NCI-H82 (cell line): ENCODE data around the gene OLFML2A.
"Not testable (repeated sequence)": the region's sequence is repeated elsewhere in the genome, so short reads cannot be mapped to it uniquely, and the experiment has no call there.

Experiments
- DNase-seq: peaks from one replicate; lab custom pipeline; 2025; lab: John Stamatoyannopoulos, UW

The OLFML2A gene

GRCh38 chr9:124761196-124761595, 15.7 kb upstream of the OLFML2A start:
- no peak for DNase-seq

- DNase-seq, result no peak
Observed at GRCh38 chr9:124761710-124762109, 15.2 kb upstream of the OLFML2A start.

GRCh38 chr9:124762633-124763032, 14.3 kb upstream of the OLFML2A start:
- DNase-seq, result no peak

DNA sequence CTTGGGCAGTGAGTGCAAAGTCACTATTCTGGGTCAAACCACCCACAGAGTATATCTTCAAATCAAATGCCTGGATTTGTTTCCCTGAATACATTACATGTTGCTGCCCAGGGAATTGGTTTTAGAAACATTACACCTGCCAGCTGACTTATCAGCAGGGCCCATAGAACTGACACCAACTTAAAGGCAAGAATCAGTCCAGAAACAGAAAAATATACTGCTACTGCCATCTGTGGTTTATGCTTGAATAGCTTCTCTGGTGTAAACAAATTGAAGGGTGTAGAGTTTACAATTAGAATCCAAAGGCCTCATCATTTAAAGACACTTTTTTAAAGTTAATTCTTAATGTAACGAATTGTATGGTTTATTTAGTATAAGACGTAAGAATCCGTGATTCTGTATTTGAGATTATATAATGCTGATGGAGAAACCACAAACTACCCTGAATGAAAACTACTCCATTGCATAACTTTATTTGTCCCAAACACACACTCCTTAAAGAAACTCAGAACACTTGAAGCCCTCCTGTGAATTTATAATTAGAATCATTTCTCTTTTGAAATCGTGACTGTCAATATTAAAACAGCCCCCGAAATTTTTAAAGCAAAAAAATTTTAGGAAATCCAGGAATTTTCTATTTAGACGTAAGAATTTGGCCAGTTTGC, 12.0 kb upstream of the OLFML2A start:
- DNase-seq, result peak; percentile 25

DNA sequence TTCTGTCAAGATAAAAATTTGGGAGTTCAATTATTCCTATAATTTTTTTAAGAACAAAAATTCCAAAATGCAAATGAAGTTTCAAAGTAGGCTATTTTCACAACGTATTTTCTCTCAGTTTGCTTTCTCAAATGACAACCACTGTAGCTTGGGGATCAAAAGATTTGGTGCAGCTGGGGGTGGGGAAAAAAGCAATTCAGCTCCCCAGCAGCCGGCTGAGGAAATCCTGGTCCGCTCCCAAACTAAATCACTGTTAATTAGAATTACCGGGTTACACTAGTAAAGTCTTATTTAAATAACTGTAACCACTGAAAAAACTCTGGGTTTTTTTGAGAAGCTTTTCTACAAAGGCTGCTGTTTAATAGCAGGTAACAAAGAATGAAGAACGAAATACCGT, 11.5 kb upstream of the OLFML2A start:
- DNase-seq, result peak; percentile 67

- DNase-seq, result no peak
Observed at GRCh38 chr9:124766326-124766725, 10.6 kb upstream of the OLFML2A start.

DNA sequence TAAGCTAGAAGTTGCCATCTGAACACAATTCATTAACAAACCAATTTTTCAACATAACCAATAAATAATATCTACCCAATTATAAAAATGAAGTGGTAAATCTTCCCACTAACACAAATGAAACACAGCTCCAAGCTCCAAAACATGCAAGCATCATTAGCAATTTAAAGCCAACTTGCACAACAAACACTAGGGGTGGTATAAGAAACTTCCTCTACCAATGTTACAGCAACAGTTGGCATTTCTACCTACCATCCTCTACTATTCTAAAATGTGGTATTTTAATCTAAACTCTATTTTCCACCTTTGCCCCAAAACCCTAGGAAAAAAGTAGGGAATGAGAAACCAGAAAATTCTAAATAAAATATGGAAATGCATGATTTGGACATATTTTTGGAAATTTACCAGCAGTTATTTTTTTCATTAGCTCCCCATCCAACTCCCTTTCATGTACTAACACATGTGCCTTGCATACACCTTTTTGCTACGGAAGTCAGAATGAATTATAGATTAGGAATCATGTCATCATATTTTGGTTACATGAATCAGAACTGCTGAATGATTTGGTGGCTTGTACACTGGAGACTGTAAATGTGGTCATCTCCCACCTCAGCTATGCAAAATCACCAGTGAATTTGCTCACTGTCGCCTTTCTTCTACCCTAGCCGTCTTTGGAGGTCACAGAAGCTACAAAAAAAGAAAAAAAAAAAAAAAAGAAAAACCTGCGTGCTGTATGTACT, 9.9 kb upstream of the OLFML2A start:
- peak; percentile 14 for DNase-seq

DNA sequence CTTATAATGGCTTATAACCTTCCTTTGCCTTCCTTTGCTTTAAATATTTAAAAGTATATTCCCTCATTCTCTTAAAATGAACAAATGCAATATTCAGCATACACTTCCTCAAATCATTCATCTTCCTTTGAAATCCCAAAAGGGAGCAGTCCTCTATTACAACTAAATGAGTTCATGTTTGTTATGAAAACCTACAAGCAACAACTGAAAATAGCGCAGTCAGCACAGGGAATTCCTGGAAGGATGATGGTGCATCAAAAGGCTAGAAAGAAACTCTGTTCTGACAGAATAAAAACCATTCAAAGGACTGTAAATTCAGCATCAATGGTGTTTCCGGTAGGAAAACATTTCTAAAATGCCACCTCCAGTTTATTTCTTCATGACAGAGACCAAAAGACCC, 9.1 kb upstream of the OLFML2A start:
- DNase-seq, result no peak

DNA sequence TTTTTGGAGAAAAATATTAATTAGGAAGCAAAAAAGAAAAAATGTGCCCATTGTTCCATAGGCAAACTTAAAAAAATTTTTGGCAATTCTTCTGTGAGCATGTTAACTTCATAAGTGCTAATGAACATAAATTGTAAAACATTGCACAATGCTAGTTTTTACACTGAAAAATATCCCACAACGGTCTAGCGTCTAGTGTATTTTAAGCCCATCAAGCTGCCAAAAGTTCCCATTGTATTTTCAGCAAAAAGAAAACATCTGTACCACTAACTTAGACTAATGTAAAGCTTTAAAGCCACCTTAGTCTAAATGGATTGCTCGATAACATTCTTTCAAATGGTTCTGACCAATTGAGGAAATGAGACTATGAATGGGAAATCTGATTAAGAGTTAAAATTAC, 8.6 kb upstream of the OLFML2A start:
- no peak for DNase-seq

DNA sequence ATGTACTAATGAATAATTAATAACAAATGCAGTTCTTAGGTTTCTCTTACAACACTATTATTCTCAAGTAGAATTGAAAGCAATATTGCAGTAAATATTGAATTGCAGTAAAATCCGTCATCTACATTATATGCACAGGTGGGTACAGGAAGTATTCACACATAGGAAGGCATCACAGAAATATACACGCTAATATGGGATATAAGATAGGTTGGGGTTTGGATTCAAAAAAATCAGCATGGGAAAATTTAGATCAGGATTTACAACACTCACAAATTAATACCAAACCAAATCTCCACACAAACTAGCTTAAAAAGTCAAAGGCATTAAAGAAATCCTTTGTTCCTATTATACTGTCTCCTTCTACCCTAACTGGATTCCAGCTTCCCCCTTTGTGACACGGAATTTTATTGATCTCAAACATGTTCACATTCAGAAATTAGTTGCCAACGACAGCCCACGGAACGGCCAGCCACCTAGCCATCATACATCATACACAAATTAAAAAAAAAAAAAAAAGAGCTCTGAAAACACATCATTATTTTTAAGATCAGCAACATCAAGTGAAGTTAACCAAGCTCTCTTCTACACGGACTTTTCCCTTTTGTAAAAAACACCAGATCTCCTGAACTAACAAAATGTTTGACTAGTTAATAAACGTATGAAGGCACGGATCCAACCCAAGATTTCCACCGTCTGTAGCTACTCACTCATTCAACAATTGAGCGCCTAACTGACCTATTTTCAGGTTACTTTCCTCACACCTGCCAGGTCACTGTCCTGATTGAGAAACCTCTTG, 8.0 kb upstream of the OLFML2A start:
- DNase-seq, result no peak

GRCh38 chr9:124769549-124770358, 7.2 kb upstream of the OLFML2A start:
- DNase-seq, result peak; percentile 57

DNA sequence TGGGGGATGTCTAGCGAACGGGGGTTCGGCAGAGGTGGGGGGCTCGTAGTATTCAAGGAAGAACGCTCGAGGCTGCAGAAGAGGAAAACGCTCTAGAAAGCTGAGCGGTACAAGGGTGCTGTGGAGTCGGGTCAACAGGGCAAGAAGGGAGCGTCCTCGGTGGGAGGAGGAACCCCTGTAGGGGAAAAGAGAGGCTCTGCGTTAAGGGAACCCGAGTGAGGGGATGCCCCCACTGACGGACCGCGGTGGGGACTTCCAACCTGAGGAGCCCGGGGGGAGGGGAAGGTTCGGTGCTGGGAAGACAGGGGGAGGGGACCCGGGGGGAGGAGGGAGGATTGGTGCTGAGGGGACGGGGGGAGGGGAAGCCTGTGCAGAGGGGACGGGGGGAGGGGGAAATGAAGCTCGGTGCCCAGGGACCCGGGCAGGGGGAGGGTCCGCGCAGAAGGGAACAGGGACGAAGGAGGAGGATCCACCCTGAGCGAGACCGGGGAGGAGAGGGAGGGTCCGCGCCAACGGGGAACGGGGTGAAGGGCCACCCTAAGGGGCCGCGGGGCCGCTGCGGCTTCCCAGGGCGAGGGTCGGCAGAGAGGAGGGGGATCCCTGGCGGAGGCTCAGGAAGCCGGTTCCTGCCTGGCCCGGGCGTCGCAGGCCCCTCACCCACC, 6.4 kb upstream of the OLFML2A start:
- DNase-seq, result peak; percentile 64

- DNase-seq, result peak; percentile 98
Observed at GRCh38 chr9:124771021-124771866, 5.7 kb upstream of the OLFML2A start, which contains the start of gene NR6A1. NR6A1 (minus strand) TSS chr9:124771311.

GRCh38 chr9:124771867-124772679, 4.9 kb upstream of the OLFML2A start:
- peak; percentile 85 for DNase-seq

DNA sequence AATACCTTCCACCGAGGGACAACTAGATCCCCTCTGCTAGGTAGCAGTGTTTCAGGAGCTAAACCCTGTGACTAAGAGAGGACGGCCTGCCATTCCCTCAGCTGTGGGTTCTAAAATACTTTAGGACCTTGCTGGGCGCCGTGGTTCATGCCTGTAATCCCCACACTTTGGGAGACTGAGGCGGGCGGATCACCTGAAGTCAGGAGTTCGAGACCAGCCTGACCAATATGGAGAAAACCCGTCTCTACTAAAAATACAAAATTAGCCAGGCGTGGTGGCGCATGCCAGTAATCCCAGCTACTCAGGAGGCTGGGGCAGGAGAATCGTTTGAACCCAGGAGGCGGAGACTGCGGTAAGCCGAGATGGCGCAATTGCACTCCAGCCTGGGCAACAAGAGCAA, 4.1 kb upstream of the OLFML2A start:
- not testable (repeated sequence) for DNase-seq

GRCh38 chr9:124773473-124774128, 3.3 kb upstream of the OLFML2A start:
- no peak for DNase-seq

- DNase-seq, result peak; percentile 91
Observed at GRCh38 chr9:124774129-124774978, 2.6 kb upstream of the OLFML2A start.

DNA sequence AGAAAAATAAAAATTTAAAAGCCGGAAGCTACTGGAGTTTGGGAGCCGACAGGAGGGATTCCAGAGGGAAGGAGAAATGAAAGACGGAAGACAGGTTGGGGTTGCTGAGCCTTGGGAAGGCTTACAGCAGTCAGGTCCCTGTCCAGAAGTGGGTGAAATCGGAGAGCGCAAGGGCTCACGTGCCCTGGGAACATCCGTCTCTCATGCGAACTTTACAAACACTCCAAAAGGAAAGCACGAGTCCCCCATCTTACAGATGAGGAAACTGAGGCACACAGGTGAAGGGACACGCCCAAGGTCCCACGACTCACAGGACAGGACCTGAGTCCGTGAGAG, 347 bp upstream of the OLFML2A start:
- DNase-seq, result no peak
